ENCODE data around the gene HTN3.
"Not testable (repeated sequence)": the region's sequence is repeated elsewhere in the genome, so short reads cannot be mapped to it uniquely, and the experiment has no call there.

The HTN3 gene

GRCh38 chr4:70028159-70028558, at the start of gene HTN3:
HTN3 (plus strand) TSS chr4:70028459; CDS start chr4:70030741, 2,282 bp downstream.
- H3K36me3 Mint-ChIP-seq; H3K27ac Mint-ChIP-seq; H3K4me1 Mint-ChIP-seq; ATAC-seq; H3K4me3 Mint-ChIP-seq; DNase-seq (ENCODE audit: low spot score in 2 of 2): not testable (repeated sequence)
- H3K9me3 Mint-ChIP-seq, result peaks cover 15% of the 10 kb centered on the region

- no peaks in the 10 kb centered on the region for H3K36me3 Mint-ChIP-seq
- ATAC-seq, result peak; percentile 21
Measured at GRCh38 chr4:69984030-69984443, 44.2 kb upstream of the HTN3 start.

GRCh38 chr4:69986663-69987062, 41.6 kb upstream of the HTN3 start:
- H3K4me1 Mint-ChIP-seq, result no peaks in the 10 kb centered on the region
- no peak overlapping the region for H3K4me3 Mint-ChIP-seq
- no peak overlapping the region for H3K27ac Mint-ChIP-seq
- no peaks in the 10 kb centered on the region for H3K36me3 Mint-ChIP-seq
- ATAC-seq (no peak), DNase-seq (ENCODE audit: low spot score in 2 of 2) (no peak)
- H3K9me3 Mint-ChIP-seq, result no peaks in the 10 kb centered on the region

More at GRCh38 chr4:69984030-69984443, 44.2 kb upstream of the HTN3 start:
- H3K4me1 Mint-ChIP-seq, result no peaks in the 10 kb centered on the region
- no peak overlapping the region for H3K4me3 Mint-ChIP-seq
- no peak overlapping the region for H3K27ac Mint-ChIP-seq
- DNase-seq (ENCODE audit: low spot score in 2 of 2), result no peak
- H3K9me3 Mint-ChIP-seq, result no peaks in the 10 kb centered on the region

GRCh38 chr4:69991016-69991415, 37.2 kb upstream of the HTN3 start:
- no peak overlapping the region for H3K27ac Mint-ChIP-seq
- H3K9me3 Mint-ChIP-seq, result peaks cover 9% of the 10 kb centered on the region
- ATAC-seq (no peak), DNase-seq (ENCODE audit: low spot score in 2 of 2) (no peak)
- H3K4me3 Mint-ChIP-seq, result no peak overlapping the region
- no peaks in the 10 kb centered on the region for H3K36me3 Mint-ChIP-seq
- H3K4me1 Mint-ChIP-seq, result no peaks in the 10 kb centered on the region

- DNase-seq (ENCODE audit: low spot score in 2 of 2) (no peak), ATAC-seq (no peak)
- no peaks in the 10 kb centered on the region for H3K36me3 Mint-ChIP-seq
- no peaks in the 10 kb centered on the region for H3K4me1 Mint-ChIP-seq
- H3K27ac Mint-ChIP-seq, result no peak overlapping the region
- no peak overlapping the region for H3K4me3 Mint-ChIP-seq
- H3K9me3 Mint-ChIP-seq, result peaks cover 12% of the 10 kb centered on the region
Measured at GRCh38 chr4:69994782-69995181, 33.5 kb upstream of the HTN3 start.

- no peak for ATAC-seq
- H3K4me1 Mint-ChIP-seq, result no peaks in the 10 kb centered on the region
- DNase-seq (ENCODE audit: low spot score in 2 of 2), result no peak
- no peak within 1 kb of the TSS for H3K27ac Mint-ChIP-seq
- H3K4me3 Mint-ChIP-seq, result no peak within 1 kb of the TSS
- H3K36me3 Mint-ChIP-seq, result no peaks in the 10 kb centered on the region
- H3K9me3 Mint-ChIP-seq, result peaks cover 12% of the 10 kb centered on the region
Measured at GRCh38 chr4:69995526-69996016, 32.7 kb upstream of the HTN3 start, which contains the start of gene STATH. STATH (plus strand) TSS chr4:69995966; CDS start chr4:69998438, 2,472 bp downstream.

- H3K27ac Mint-ChIP-seq, result no peak overlapping the region
- H3K36me3 Mint-ChIP-seq, result no peaks in the 10 kb centered on the region
- peaks cover 4% of the 10 kb centered on the region for H3K9me3 Mint-ChIP-seq
- no peak for DNase-seq (ENCODE audit: low spot score in 2 of 2)
- peak; percentile 40 for ATAC-seq
- no peak overlapping the region for H3K4me3 Mint-ChIP-seq
- no peaks in the 10 kb centered on the region for H3K4me1 Mint-ChIP-seq
Measured at GRCh38 chr4:69999420-69999819, 28.8 kb upstream of the HTN3 start.

- DNase-seq (ENCODE audit: low spot score in 2 of 2) (no peak), ATAC-seq (no peak)
- H3K4me3 Mint-ChIP-seq, result no peak overlapping the region
- H3K4me1 Mint-ChIP-seq, result no peaks in the 10 kb centered on the region
- no peak overlapping the region for H3K27ac Mint-ChIP-seq
- H3K36me3 Mint-ChIP-seq, result no peaks in the 10 kb centered on the region
- peaks cover 6% of the 10 kb centered on the region for H3K9me3 Mint-ChIP-seq
Measured at GRCh38 chr4:70000711-70001110, 27.5 kb upstream of the HTN3 start.

- H3K27ac Mint-ChIP-seq, result no peak overlapping the region
- H3K4me1 Mint-ChIP-seq, result no peaks in the 10 kb centered on the region
- peaks cover 6% of the 10 kb centered on the region for H3K9me3 Mint-ChIP-seq
- H3K4me3 Mint-ChIP-seq, result no peak overlapping the region
- H3K36me3 Mint-ChIP-seq, result no peaks in the 10 kb centered on the region
- no peak for ATAC-seq
- DNase-seq (ENCODE audit: low spot score in 2 of 2), result no peak
Measured at GRCh38 chr4:70002507-70002906, 25.8 kb upstream of the HTN3 start.

- no peak for DNase-seq (ENCODE audit: low spot score in 2 of 2)
- no peaks in the 10 kb centered on the region for H3K36me3 Mint-ChIP-seq
- no peak for ATAC-seq
- no peak overlapping the region for H3K27ac Mint-ChIP-seq
- no peaks in the 10 kb centered on the region for H3K4me1 Mint-ChIP-seq
- no peak overlapping the region for H3K4me3 Mint-ChIP-seq
- peaks cover 14% of the 10 kb centered on the region for H3K9me3 Mint-ChIP-seq
Measured at GRCh38 chr4:70008771-70009170, 19.5 kb upstream of the HTN3 start.

- ATAC-seq; DNase-seq (ENCODE audit: low spot score in 2 of 2): not testable (repeated sequence)
Measured at GRCh38 chr4:70019006-70019405, 9.3 kb upstream of the HTN3 start.

GRCh38 chr4:70023218-70023617, 5.0 kb upstream of the HTN3 start:
- ATAC-seq (no peak), DNase-seq (ENCODE audit: low spot score in 2 of 2) (no peak)
- no peak overlapping the region for H3K4me3 Mint-ChIP-seq
- no peak overlapping the region for H3K27ac Mint-ChIP-seq
- peaks cover 14% of the 10 kb centered on the region for H3K9me3 Mint-ChIP-seq
- no peaks in the 10 kb centered on the region for H3K4me1 Mint-ChIP-seq
- no peaks in the 10 kb centered on the region for H3K36me3 Mint-ChIP-seq

More at GRCh38 chr4:70019006-70019405, 9.3 kb upstream of the HTN3 start:
- H3K36me3 Mint-ChIP-seq, H3K4me3 Mint-ChIP-seq, H3K27ac Mint-ChIP-seq, H3K4me1 Mint-ChIP-seq: not testable (repeated sequence)
- peaks cover 11% of the 10 kb centered on the region for H3K9me3 Mint-ChIP-seq

- Mint-ChIP-seq H3K4me1 (no peaks in the 10 kb centered on the region), H3K4me3 (no peak overlapping the region), H3K9me3 (peaks cover 15% of the 10 kb centered on the region), H3K36me3 (no peaks in the 10 kb centered on the region), H3K27ac (no peak overlapping the region)
- DNase-seq (ENCODE audit: low spot score in 2 of 2) (no peak), ATAC-seq (no peak)
Measured at GRCh38 chr4:70027011-70027410, 1.2 kb upstream of the HTN3 start.

GRCh38 chr4:70037559-70037958, 9.3 kb downstream of the HTN3 start:
- DNase-seq (ENCODE audit: low spot score in 2 of 2); H3K9me3 Mint-ChIP-seq; H3K36me3 Mint-ChIP-seq; ATAC-seq; H3K4me3 Mint-ChIP-seq; H3K4me1 Mint-ChIP-seq; H3K27ac Mint-ChIP-seq: not testable (repeated sequence)

GRCh38 chr4:70039928-70040327, 11.7 kb downstream of the HTN3 start:
- not testable (repeated sequence) for H3K4me1 Mint-ChIP-seq; ATAC-seq; DNase-seq (ENCODE audit: low spot score in 2 of 2); H3K27ac Mint-ChIP-seq; H3K4me3 Mint-ChIP-seq; H3K9me3 Mint-ChIP-seq; H3K36me3 Mint-ChIP-seq

GRCh38 chr4:70041652-70042286, 13.5 kb downstream of the HTN3 start:
- Mint-ChIP-seq H3K36me3 (no peaks in the 10 kb centered on the region), H3K4me1 (no peaks in the 10 kb centered on the region), H3K4me3 (no peak overlapping the region), H3K9me3 (peaks cover 4% of the 10 kb centered on the region), H3K27ac (no peak overlapping the region)
- ATAC-seq (no peak), DNase-seq (ENCODE audit: low spot score in 2 of 2) (no peak)
